Measurements from ENCODE around the gene TUBA1C. TPM values are rescaled to one million over a fixed set of nuclear protein-coding genes. Genes with fewer than 3 reads are reported as not detected.
"Not testable (repeated sequence)": the region's sequence is repeated elsewhere in the genome, so short reads cannot be mapped to it uniquely, and the experiment has no call there.

Gene TUBA1C
- total RNA-seq, 1 donor from 2014 or later, result 355 TPM

DNA sequence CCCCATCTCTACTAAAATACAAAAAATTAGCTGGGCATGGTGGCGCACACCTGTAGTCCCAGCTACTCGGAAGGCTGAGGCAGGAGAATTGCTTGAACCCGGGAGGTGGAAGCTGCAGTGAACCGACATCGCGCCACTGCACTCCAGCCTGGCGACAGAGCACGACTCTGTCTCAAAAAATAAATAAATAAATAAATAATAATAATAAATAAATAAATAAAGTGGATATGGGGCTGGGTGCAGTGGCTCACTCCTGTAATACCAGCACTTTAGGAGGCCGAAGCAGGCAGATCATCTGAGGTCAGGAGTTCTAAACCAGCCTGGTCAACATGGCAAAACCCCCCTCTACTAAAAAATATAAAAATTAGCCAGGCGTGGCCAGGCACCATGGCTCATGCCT lies 52.2 kb downstream of the TUBA1C start:
- H3K4me1 Mint-ChIP-seq (ENCODE audit: low read depth); H3K4me3 Mint-ChIP-seq (ENCODE audit: low read depth); DNase-seq (ENCODE audit: low spot score); H3K27ac Mint-ChIP-seq; H3K9me3 Mint-ChIP-seq; H3K36me3 Mint-ChIP-seq (ENCODE audit: low read depth); H3K27me3 Mint-ChIP-seq (ENCODE audit: low read depth); intact Hi-C loops (cut with micrococcal nuclease): not testable (repeated sequence)

GRCh38 chr12:49320411-49321103 lies 55.7 kb downstream of the TUBA1C start:
- H3K9me3 Mint-ChIP-seq; H3K27me3 Mint-ChIP-seq (ENCODE audit: low read depth); DNase-seq (ENCODE audit: low spot score); intact Hi-C loops (cut with micrococcal nuclease); H3K27ac Mint-ChIP-seq: not testable (repeated sequence)
- Mint-ChIP-seq H3K4me1 (ENCODE audit: low read depth) (peaks cover 12% of the 10 kb centered on the region), H3K36me3 (ENCODE audit: low read depth) (peaks cover 14% of the 10 kb centered on the region), H3K4me3 (ENCODE audit: low read depth) (peak overlapping the region; percentile 35)

GRCh38 chr12:49322367-49322707 lies 57.5 kb downstream of the TUBA1C start:
- peaks cover 13% of the 10 kb centered on the region for H3K4me1 Mint-ChIP-seq (ENCODE audit: low read depth)
- no peaks in the 10 kb centered on the region for H3K9me3 Mint-ChIP-seq
- intact Hi-C loops (cut with micrococcal nuclease), result loop anchor here (2.0 kb wide), 3 partner anchors 46 to 192 kb away; partner anchors contain the start of genes TUBA1B and TUBA1C
- no peak for DNase-seq (ENCODE audit: low spot score)
- H3K27me3 Mint-ChIP-seq (ENCODE audit: low read depth), result peaks cover 3% of the 10 kb centered on the region
- H3K27ac Mint-ChIP-seq, result peak overlapping the region; percentile 82
- H3K4me3 Mint-ChIP-seq (ENCODE audit: low read depth), result peak overlapping the region; percentile 99
- peaks cover 21% of the 10 kb centered on the region for H3K36me3 Mint-ChIP-seq (ENCODE audit: low read depth)

DNA sequence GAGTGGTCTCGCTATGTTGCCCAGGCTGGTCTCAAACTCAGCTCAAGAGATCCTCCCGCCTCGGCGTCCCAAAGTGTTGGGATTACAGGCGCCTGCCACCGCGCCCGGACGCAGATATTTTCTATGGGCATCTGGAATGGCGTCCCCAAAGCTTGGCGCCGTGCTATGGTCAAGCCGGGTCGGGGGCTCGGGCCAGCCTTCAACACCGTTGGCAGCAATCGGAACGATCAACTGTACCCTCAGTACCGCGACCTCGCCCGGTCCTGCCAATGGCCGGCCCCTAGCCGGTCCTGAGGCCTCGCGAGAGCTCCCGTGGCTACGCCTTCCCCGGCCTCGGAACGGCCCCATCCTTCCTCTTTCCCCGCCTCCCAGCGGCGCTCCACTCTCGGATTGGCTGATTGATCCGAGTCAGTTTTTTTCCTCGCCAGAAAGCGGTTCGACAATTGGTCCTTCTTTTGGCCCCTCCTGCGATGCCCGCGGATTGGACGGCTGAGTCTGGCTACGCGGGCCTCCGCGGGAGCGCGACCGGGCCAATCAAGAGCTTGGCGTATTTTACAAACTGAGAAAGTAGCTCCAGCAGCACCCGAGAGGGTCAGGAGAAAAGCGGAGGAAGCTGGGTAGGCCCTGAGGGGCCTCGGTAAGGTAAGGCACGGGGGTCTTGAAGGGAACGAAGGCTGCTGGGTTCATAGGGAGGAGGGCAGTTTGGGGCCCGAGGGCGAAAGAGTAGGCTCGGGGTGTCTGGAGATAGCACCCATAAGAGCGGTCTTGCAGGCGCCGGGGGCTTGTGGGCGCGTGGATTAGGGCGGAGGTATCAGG lies 58.0 kb downstream of the TUBA1C start, which contains the start of gene TROAP:
TSS of gene TROAP (plus strand) at position 548 of the 816 bp plus-strand sequence. CDS start 354 bp downstream, outside the sequence.
- Mint-ChIP-seq H3K27ac (peak within 1 kb of the TSS; percentile 82), H3K36me3 (ENCODE audit: low read depth) (peaks cover 24% of the 10 kb centered on the region), H3K4me3 (ENCODE audit: low read depth) (peak within 1 kb of the TSS; percentile 99), H3K9me3 (no peaks in the 10 kb centered on the region), H3K27me3 (ENCODE audit: low read depth) (peaks cover 3% of the 10 kb centered on the region), H3K4me1 (ENCODE audit: low read depth) (peaks cover 13% of the 10 kb centered on the region)
- DNase-seq (ENCODE audit: low spot score), result peak; percentile 98
- intact Hi-C loops (cut with micrococcal nuclease), result loop anchor here (2.0 kb wide), 3 partner anchors 46 to 192 kb away; partner anchors contain the start of genes TUBA1B and TUBA1C

- intact Hi-C loops (cut with micrococcal nuclease), result loop anchor here (2.0 kb wide), 3 partner anchors 45 to 193 kb away; partner anchors contain the start of genes TUBA1B and TUBA1C
- peaks cover 13% of the 10 kb centered on the region for H3K4me1 Mint-ChIP-seq (ENCODE audit: low read depth)
- no peaks in the 10 kb centered on the region for H3K9me3 Mint-ChIP-seq
- H3K36me3 Mint-ChIP-seq (ENCODE audit: low read depth), result peaks cover 26% of the 10 kb centered on the region
- H3K27me3 Mint-ChIP-seq (ENCODE audit: low read depth), result peaks cover 3% of the 10 kb centered on the region
- H3K27ac Mint-ChIP-seq, result peak overlapping the region; percentile 82
- DNase-seq (ENCODE audit: low spot score), result no peak
- peak overlapping the region; percentile 99 for H3K4me3 Mint-ChIP-seq (ENCODE audit: low read depth)
These were observed 58.7 kb downstream of the TUBA1C start for GRCh38 chr12:49323524-49324097.

Other genes starting within 250 kb of the TUBA1C start
- 65.1 and 65.7 TPM in 2 replicates for gene PRKAG1, start 246.3 kb upstream of the TUBA1C start, total RNA-seq
- 93.3 and 100 TPM in 2 replicates for gene KMT2D, start 204.3 kb upstream of the TUBA1C start, total RNA-seq
- gene RHEBL1, start 195.1 kb upstream of the TUBA1C start, total RNA-seq, result 14.2 and 16.0 TPM in 2 replicates
- not detected in 2 replicates for gene DHH, start 170.3 kb upstream of the TUBA1C start, total RNA-seq
- gene LMBR1L, start 154.2 kb upstream of the TUBA1C start, total RNA-seq, result 47.1 and 53.5 TPM in 2 replicates
- 1,902 and 1,926 TPM in 2 replicates for gene TUBA1B, start 133.7 kb upstream of the TUBA1C start, total RNA-seq
- gene TUBA1A, start 76.0 kb upstream of the TUBA1C start, total RNA-seq, result 86.9 and 94.0 TPM in 2 replicates
- not detected in 2 replicates for gene PRPH, start 30.1 kb downstream of the TUBA1C start, total RNA-seq
- gene TROAP, start 58.2 kb downstream of the TUBA1C start, total RNA-seq, result 58.3 and 59.3 TPM in 2 replicates
- not detected in 2 replicates for gene C1QL4, start 72.1 kb downstream of the TUBA1C start, total RNA-seq
- gene DNAJC22, start 81.8 kb downstream of the TUBA1C start, total RNA-seq, result 0.09 TPM in 1 of 2 replicates, not detected in the other
- 17.9 and 19.3 TPM in 2 replicates for gene SPATS2, start 102.4 kb downstream of the TUBA1C start, total RNA-seq